HG03439 (cell line): ENCODE data around the gene CSNK2A1.
"Not testable (repeated sequence)": the region's sequence is repeated elsewhere in the genome, so short reads cannot be mapped to it uniquely, and the experiment has no call there.

Experiments used
- ATAC-seq: cut with Tn5 transposase; IDR thresholded peaks from one replicate; pipeline ENCODE4 v1.9.1; 2021; ENCODE audit warnings: mild to moderate bottlenecking, moderate library complexity; ENCODE audit not compliant: unreplicated experiment

CSNK2A1 gene

GRCh38 chr20:496126-496696 is 47.4 kb downstream of the CSNK2A1 start:
- no peak for ATAC-seq

DNA sequence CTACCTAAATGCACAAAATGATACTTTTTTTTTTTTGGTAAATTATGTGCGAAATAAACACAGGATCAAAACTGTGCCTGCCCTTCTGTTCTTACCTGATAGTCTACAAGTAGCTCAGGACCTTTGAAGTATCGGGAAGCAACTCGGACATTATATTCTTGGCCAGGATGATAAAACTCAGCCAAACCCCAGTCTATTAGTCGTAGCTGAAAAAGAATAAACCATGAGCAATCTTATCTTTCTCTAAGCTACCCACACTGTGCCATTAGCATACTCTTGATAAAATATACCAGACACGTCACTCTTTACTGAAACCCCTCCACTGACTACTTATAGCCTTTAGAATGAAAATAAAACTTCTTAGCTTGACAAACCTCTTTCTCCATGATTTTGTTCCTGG is 51.4 kb downstream of the CSNK2A1 start:
- ATAC-seq, result no peak

DNA sequence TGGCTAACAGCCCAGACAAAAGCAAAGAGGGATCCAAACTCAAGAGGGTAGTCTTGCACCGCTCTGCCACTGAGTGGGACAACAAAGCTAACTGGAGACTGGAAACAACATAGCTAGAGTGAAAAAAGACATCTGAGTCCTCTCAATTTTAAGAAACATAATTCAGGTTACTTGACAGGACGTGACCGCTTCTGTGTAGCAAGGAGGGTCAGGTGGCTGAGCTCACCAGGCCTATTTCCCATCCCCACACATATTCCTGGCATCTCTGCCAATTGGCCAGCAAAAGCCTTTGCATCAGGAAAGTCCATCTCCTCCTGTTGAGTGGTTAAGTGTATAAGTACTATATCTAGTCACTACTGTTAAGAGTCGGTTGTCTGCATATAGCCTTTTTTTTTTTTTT is 55.9 kb downstream of the CSNK2A1 start:
- ATAC-seq, result no peak

DNA sequence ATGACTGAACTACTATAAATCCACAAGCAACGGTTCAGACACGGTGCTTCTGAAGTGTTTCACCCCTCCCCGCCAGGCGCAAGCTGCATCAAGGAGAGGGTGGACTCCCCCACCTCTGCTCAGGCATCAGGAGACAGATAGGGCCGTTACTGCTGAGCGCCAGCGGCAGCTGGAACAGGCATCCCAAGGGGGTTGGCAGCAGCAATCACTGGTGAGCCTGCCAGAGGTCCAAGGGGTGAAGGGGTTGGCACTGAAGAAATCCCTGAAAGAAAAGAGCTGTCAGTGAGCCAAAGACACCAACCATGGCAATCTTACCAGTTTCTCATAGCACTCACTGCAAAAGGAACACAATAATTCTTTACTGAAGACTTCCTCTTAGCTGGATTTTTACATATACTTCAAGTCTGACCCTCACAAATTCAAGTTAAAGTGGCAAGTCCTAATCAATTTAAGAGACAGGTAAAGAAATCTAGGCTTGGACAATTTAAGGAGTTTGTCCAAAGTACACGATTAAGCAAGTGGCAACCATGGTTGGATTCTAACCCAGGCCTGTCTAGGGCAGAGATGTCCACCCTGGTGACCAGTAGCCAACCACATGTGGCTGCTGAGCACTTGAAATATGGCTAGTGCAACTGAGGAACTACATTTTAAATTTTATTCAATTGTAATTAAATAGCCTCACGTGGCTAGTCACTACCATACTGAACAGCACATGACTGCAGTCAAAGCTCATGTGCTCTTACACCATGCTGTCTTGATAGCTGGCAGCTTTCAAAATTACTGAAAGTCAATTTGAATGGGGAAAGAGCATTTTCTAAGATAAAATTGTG is 59.6 kb downstream of the CSNK2A1 start:
- no peak for ATAC-seq

DNA sequence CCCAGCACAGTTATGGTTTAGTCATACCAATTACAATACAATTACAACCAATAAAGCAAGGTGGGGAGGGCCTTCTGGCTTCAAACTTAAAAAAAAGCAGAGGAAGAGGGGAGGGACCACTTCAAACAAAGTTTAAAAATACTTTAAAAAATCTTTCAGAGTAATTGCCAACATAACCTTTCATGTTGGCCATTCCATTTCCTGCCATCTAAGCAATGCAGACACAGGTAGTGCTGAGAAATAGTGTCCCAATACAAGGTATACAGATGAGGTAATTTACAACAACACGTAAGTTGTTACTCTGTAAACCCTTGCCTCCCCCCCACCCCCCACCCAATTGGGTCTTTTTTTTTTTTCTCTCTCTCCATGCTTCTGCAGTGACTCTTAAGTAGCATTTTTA is 62.4 kb downstream of the CSNK2A1 start:
- no peak for ATAC-seq

DNA sequence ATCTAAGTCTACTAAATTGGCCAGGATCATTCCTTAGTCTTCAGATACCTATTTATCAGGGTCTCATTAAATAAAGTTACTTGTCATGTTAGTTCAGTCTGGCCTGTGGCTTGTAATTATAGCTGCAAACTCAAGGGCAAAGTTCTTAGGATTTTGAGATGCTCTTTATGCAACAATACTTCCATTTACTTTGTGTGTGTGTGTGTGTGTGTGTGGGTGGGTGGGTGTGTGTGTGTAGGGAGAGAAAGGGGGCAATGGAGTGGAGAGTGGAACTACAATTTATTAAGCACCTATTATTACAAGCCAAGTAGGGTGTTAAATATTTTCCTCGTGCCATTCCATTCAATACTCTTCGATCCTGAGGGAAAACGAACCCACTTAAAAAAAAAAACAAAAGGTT is 63.5 kb downstream of the CSNK2A1 start:
- no peak for ATAC-seq

DNA sequence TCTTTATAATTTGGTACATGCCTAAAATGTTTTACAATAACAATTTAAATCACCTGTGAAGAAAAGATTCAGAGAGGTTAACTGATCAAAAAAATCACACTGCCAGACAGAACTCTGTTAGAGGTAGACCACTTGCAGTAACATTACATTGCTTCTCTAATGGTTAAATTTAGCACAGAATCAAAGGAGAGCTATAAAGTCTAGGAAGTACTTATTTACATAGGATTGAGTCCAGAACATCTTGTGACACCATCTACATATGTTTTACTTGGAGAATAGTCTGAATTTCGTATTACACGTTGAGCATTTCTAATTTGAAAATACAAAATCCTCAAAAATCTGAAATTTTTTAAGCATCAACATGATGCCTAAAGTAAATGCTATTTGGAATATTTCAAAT is 64.1 kb downstream of the CSNK2A1 start:
- ATAC-seq, result no peak

DNA sequence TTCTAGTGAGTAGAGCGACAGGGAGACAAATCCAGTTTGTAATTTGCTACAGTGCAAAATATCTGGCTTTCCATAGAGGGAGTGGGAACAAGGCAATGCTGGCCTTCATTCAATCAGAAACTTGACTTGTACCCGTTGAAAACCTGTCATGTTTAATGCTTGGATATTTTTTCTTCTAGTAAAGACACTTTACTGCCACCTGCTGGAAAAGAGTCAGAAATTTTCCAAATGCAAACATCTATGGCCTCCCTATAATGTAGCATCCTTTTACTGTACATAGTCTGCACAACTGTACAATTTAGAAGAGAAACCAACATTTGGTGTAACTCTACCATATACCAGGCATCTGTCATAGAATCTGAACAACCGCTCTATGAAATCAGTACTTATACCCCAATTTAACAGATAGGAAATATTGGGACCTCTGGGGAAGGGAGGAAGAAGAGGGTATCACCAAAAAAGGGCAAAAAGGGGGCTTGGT is 64.6 kb downstream of the CSNK2A1 start:
- no peak for ATAC-seq

DNA sequence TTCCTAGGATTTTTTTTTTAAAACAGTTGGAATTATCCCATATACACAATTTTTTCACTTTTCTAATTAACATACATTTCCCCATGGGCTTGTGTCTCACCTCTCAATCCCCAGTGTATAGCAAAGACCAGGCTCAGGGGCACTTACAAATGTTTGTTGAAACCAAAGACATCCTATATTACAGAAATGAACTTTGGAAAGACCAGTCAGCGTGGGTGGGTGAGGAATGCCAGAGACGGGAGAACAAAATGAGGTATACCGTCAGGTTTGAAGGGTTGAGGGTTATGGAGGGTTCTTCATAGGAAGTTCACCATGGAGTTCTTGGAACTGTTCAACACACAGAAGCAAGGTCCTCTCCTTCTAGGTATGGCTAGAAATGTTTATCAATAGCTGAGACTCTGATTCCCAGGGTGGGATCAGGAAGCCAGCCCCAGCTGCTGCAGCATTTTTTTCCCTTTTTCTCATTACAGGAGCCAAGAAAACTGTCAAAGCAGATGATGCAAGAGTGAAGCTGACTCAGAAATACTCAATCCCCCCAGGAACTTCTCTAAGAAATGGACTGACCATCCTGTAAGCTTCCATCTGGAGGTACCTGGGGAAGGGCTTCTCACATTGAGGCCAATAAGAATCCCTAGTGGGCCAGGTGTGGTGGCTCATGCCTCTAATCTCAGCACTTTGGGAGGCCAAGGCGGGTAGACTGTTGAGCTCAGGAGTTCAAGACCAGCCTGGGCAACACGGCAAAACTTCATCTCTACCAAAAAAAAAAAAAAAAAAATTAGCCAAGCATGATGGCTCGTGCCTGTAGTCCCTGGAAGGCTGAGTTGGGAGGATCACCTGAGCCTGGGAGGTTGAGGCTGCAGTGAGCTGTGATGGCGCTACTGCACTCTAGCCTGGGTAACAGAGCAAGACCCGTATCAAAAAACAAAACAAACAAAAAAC is 65.3 kb downstream of the CSNK2A1 start:
- ATAC-seq, result no peak

DNA sequence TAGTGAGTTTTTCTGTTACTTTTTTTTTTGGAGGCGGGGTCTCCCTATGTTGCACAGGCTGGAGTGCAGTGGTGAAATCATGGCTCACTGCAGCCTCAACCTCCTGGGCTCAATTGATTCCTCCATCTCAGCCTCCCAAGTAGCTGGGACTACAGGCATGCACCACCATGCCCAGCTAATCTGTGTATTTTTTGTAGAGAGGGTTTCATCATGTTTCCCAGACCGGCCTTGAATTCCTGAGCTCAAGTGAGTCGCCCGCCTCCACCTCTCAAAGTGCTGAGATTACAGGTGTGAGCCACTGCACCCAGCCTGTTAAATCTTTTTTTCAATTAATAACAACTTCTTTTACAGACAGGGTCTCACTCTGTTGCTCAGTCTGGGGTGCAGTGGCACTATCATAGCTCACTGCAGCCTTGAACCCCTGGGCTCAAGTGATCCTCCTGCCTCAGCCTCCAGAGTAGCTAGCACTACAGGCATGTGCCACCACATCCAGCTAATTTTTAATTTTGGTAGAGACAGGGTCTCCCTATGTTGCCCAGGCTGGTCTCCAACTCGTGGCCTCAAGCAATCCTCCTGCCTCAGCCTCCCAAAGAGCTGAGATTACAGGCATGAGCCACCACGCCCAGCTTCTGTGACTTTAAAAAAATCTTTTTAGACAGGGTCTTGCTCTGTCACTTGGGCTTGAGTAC is 66.9 kb downstream of the CSNK2A1 start:
- not testable (repeated sequence) for ATAC-seq

DNA sequence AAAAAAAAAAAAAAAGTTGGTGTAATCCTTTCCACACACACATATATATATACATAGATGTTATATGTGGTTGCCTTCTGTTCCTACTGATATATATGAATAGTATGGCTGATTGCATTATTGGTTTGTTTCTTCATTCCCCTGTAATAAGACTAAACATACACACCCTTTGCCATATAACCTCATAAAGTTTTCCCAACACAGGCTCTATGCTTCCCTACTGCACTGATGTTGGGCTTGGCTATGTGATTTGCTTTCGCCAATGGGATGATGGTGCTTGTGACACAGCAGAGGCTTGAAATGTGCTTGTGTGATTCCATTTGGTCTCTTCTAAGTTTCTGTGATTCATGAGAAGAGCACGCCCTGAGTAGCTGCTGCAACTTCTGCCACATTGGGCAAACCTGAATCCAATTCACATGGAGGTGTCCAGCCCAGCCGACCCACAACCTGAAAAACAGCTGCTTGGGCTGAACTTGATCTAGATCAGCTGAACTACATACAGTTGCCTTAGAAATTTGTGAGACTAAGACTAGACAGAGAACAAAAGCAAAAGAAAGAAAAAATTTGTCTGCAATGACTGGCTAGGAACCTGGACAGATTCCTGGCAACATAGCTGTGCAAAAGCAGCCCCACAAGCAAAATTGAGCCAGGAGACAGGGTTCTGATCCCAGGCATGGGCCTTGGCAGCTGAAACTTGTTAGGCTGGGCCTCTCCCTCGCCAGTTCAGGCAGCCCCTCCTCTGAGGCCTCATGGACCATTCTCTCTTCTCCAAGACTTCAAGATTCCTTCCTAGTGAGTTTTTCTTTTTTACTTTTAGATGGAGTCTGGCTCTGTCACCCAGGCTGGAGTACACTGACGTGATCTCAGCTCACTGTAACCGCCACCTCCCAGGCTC is 67.9 kb downstream of the CSNK2A1 start:
- ATAC-seq, result no peak

DNA sequence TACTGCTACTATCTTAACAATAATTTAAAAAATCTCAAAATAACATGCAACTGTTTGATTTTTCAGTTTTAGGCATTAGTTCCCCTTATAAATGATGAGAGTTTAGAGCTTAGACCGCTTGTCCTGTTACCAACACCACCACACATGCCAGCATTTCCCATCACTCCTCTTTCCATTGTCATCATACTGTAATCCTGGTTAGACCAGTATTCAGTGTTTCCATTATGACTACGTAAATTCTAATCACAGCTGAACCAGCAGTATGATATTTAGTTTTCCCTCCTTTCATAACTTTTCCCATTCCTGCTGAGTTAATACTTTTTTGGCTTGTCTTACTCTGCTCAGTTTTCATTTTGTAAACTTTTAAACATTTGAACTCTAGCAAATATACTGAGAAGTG is 69.0 kb downstream of the CSNK2A1 start:
- ATAC-seq, result no peak

- ATAC-seq, result no peak
Observed at GRCh38 chr20:472889-473292, 70.7 kb downstream of the CSNK2A1 start.

GRCh38 chr20:472137-472846 is 71.3 kb downstream of the CSNK2A1 start:
- no peak for ATAC-seq

DNA sequence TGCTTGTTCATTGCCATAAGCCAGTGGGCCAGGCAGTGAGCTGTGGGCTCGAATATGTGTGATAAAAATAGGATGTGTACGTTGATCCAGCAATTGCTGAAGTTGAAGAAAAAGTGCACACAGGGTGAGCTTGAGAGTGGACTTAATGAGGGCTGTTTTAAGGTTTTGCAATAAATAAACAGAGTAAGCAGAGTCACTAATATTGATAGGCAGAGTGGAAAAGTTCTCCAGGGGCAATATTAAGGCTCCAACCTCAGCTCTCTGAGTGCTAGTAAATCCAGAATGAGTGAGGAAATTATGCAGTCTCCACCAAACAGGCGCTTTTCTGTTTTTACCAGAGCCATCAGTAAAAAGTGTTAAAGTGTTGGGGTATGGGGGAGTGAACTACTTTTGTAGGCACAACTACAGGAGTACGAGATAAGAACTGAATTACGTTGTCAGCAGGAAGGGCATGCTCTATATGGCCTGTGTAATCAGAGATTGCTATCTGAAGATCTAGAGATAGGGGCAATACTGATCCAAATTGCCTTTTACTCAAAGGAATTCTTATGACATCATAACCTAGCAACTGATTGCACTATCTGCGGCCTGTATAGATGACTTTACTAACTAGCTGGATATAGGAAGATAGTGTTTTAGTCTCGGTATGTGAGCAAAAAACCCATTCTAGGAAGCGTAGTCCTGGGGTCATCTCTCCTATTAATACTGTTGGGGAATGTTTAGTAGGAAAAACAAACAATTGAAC is 73.7 kb downstream of the CSNK2A1 start:
- ATAC-seq, result no peak

DNA sequence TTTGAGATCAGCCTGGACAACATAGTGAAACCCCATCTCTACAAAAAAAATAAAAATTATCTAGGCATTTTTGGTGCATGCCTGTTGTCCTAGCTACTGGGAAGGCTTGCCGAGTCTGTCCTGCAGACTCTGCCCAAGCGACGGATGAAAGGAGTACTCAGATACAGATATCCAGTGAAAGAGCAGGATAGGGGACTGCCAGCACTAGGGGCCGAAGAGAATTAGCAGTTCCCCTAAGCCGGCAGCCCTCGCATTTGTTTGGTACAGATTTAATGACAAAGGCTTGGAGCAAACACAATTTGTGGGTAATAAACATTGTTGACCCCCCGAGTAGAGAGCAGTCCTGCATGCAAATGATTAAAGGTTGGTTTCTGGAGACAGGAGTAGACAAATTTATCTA is 75.8 kb downstream of the CSNK2A1 start:
- ATAC-seq, result no peak

- peak; percentile 94 for ATAC-seq
Observed at GRCh38 chr20:462199-462991, 81.2 kb downstream of the CSNK2A1 start, which contains the start of gene TBC1D20. Gene TBC1D20, minus strand, starts transcription at chr20:462533. Its CDS starts 128 bp downstream, at chr20:462405.
